HCT116 (cell line): ENCODE results near the gene CDH2. TPM values are rescaled to one million over a fixed set of nuclear protein-coding genes. Genes with fewer than 3 reads are reported as not detected.

ENCODE experiments used
- ATAC-seq: fragments of 200-7000 bp; cut with Tn5 transposase; 2 replicates; pipeline ENCODE4 v1.9.1; 2020; ENCODE audit warnings: mild to moderate bottlenecking, moderate library complexity
- BruUV-seq: library from RNA; stranded (reverse); fragments of 400-500 nt; replicated peaks from 2 replicates; lab custom pipeline; 2021; lab: Mats Ljungman, UMichigan
- CTCF ChIA-PET: fragments of 300-600 bp; sonication (Branson Sonifier 250); formaldehyde crosslinking; loops from one replicate; lab custom pipeline; 2021; ENCODE audit warnings: antibody characterized with exemption; lab: Charles Lee
- POLR2A ChIA-PET: fragments of 300-600, 350-600 bp; sonication (Branson Sonifier 250); formaldehyde crosslinking; loops from one replicate; lab custom pipeline; 2021; ENCODE audit warnings: antibody characterized with exemption; lab: Charles Lee
- RAD21 ChIA-PET, 2 experiments: fragments of 300-600 bp; sonication (Branson Sonifier 250); formaldehyde crosslinking; loops; one replicate each; lab custom pipeline; 2023; ENCODE audit warnings: low total read pairs in 2 of 2; ENCODE audit not compliant: uncharacterized antibody in 2 of 2, unreplicated experiment in 2 of 2, low non-redundant PET in 1 of 2; lab: Charles Lee
- DNase-seq: peaks from one replicate; pipeline ENCODE4 v3.0.0-alpha.2; 2010; ENCODE audit warnings: low read depth, low spot score
- H2AFZ ChIP-seq: fragments of 200-600 bp; shearing (Covaris generic), sonication (generic); 2 replicates; pipeline ENCODE4 v1.6.1; 2017; ENCODE audit warnings: low read depth, mixed run types, mixed read lengths, antibody characterized with exemption, low read length; ENCODE audit not compliant: poor library complexity, severe bottlenecking
- H3K27ac ChIP-seq: 2 replicates; pipeline ENCODE4 v1.5.1; 2012; ENCODE audit warnings: low read depth, low read length
- H3K27me3 ChIP-seq: fragments of 200-600 bp; sonication (generic); 2 replicates; pipeline ENCODE4 v1.6.1; 2016; ENCODE audit warnings: mixed run types, low read length, mixed read lengths; ENCODE audit not compliant: insufficient read depth
- H3K36me3 ChIP-seq, 2 experiments: fragments of 200-500 bp in 1 of 2; fragments of 200-600 bp in 1 of 2; sonication (Bioruptor generic) in 1 of 2; sonication (generic) in 1 of 2; 2 replicates each; pipeline versions ENCODE4 v1.5.1 to v1.6.1; 2014 to 2016; ENCODE audit warnings: low read length in 2 of 2, inconsistent platforms in 1 of 2, mixed read lengths in 1 of 2, mixed run types in 1 of 2; ENCODE audit not compliant: insufficient read depth in 2 of 2, control insufficient read depth in 1 of 2
- H3K4me1 ChIP-seq, 2 experiments: fragments of 200-600 bp in 1 of 2; sonication (generic) in 1 of 2; 2 replicates each; pipeline versions ENCODE4 v1.5.1 to v1.6.1; 2012 to 2017; ENCODE audit warnings: low read length in 2 of 2, inconsistent platforms in 1 of 2, mild to moderate bottlenecking in 1 of 2, mixed read lengths in 1 of 2, mixed run types in 1 of 2, moderate library complexity in 1 of 2; ENCODE audit not compliant: insufficient read depth in 2 of 2, control insufficient read depth in 1 of 2
- H3K4me2 ChIP-seq: fragments of 200-600 bp; sonication (generic); 2 replicates; pipeline ENCODE4 v1.6.1; 2017; ENCODE audit warnings: mixed run types, low read length, mixed read lengths
- H3K4me3 ChIP-seq, 2 experiments: fragments of 200-600 bp in 1 of 2; sonication (generic) in 1 of 2; replicated peaks in 1 of 2; 2 replicates each; pipeline ENCODE4 v1.5.1; 2011 to 2016; ENCODE audit warnings: low read length in 2 of 2, control low read depth in 1 of 2, low read depth in 1 of 2, mild to moderate bottlenecking in 1 of 2, mixed read lengths in 1 of 2, mixed run types in 1 of 2
- H3K79me2 ChIP-seq: fragments of 200-600 bp; sonication (generic); 2 replicates; pipeline ENCODE4 v1.6.1; 2017; ENCODE audit warnings: mild to moderate bottlenecking, mixed run types, low read length, moderate library complexity, mixed read lengths; ENCODE audit not compliant: insufficient read depth
- H3K9ac ChIP-seq: fragments of 200-600 bp; sonication (generic); 2 replicates; pipeline ENCODE4 v1.6.1; 2016; ENCODE audit warnings: low read length, mixed read lengths
- H3K9me2 ChIP-seq: fragments of 200-600 bp; sonication (generic), shearing (Covaris generic); 2 replicates; pipeline ENCODE4 v1.6.1; 2017; ENCODE audit warnings: mixed run types, mild to moderate bottlenecking, moderate library complexity; ENCODE audit not compliant: insufficient read depth
- H3K9me3 ChIP-seq, 2 experiments: fragments of 200-500 bp in 1 of 2; fragments of 200-600 bp in 1 of 2; sonication (Bioruptor generic) in 1 of 2; sonication (generic) in 1 of 2; 2 replicates each; pipeline ENCODE4 v1.6.1; 2014 to 2017; ENCODE audit warnings: low read length in 2 of 2, mixed read lengths in 2 of 2, inconsistent platforms in 1 of 2, low read depth in 1 of 2, mild to moderate bottlenecking in 1 of 2, mixed run types in 1 of 2, moderate library complexity in 1 of 2; ENCODE audit not compliant: control insufficient read depth in 1 of 2, insufficient read depth in 1 of 2
- H4K20me1 ChIP-seq: fragments of 200-600 bp; sonication (generic), shearing (Covaris generic); 2 replicates; pipeline ENCODE4 v1.6.1; 2017; ENCODE audit warnings: mixed run types, mild to moderate bottlenecking, moderate library complexity; ENCODE audit not compliant: insufficient read depth
- ATF3 ChIP-seq: IDR thresholded peaks from 2 replicates; pipeline ENCODE4 v1.6.1; 2012
- CBX3 ChIP-seq: IDR thresholded peaks from 2 replicates; pipeline ENCODE4 v1.6.1; 2012; ENCODE audit warnings: low read depth
- CTCF ChIP-seq, 3 experiments: fragments of 200-600 bp in 1 of 3; sonication (generic) in 1 of 3; IDR thresholded peaks in 2 of 3; conservative IDR thresholded peaks in 1 of 3; 2 replicates each; pipeline ENCODE4 v1.5.1; 2012 to 2017; ENCODE audit warnings: low read depth in 2 of 3, low read length in 2 of 3, antibody characterized with exemption in 1 of 3, borderline replicate concordance in 1 of 3, control low read depth in 1 of 3, mild to moderate bottlenecking in 1 of 3, mixed read lengths in 1 of 3, mixed run types in 1 of 3, moderate library complexity in 1 of 3; ENCODE audit not compliant: insufficient read depth in 1 of 3
- EGR1 ChIP-seq: IDR thresholded peaks from 2 replicates; pipeline ENCODE4 v1.6.1; 2012; ENCODE audit warnings: low read depth
- ELF1 ChIP-seq: IDR thresholded peaks from 2 replicates; pipeline ENCODE4 v1.6.1; 2012; ENCODE audit warnings: low read depth, borderline replicate concordance
- EZH2phosphoT487 ChIP-seq: fragments of 200-600 bp; IDR thresholded peaks from 2 replicates; pipeline ENCODE4 v1.6.1; 2018; ENCODE audit warnings: antibody characterized with exemption, borderline replicate concordance
- FOSL1 ChIP-seq: IDR thresholded peaks from 2 replicates; pipeline ENCODE4 v1.6.1; 2012; ENCODE audit warnings: low read depth
- MAX ChIP-seq: IDR thresholded peaks from 2 replicates; pipeline ENCODE4 v1.6.1; 2012
- POLR2AphosphoS5 ChIP-seq: IDR thresholded peaks from 2 replicates; pipeline ENCODE4 v1.6.1; 2011; ENCODE audit warnings: mild to moderate bottlenecking, low read depth, low read length, moderate library complexity
- SIN3A ChIP-seq: IDR thresholded peaks from 2 replicates; pipeline ENCODE4 v1.6.1; 2012; ENCODE audit warnings: low read depth
- TCF7L2 ChIP-seq: IDR thresholded peaks from 2 replicates; pipeline ENCODE4 v1.7.0; 2011; ENCODE audit warnings: borderline replicate concordance, inconsistent platforms; ENCODE audit not compliant: insufficient read depth, insufficient read length; ENCODE audit errors: extremely low read depth
- YY1 ChIP-seq: IDR thresholded peaks from 2 replicates; pipeline ENCODE4 v1.6.1; 2011; ENCODE audit warnings: low read length, low read depth, moderate library complexity, mild to moderate bottlenecking; ENCODE audit not compliant: insufficient replicate concordance; ENCODE audit errors: extremely low read depth
- ZNF274 ChIP-seq: fragments of 200-500 bp; sonication (Bioruptor generic); IDR thresholded peaks from 2 replicates; pipeline ENCODE4 v1.6.1; 2014; ENCODE audit warnings: mild to moderate bottlenecking, low read depth, low read length, inconsistent platforms
- intact Hi-C: fragments of 100-400 bp; cut with micrococcal nuclease; formaldehyde crosslinking; loops from 2 replicates; pipeline ENCODE4 v1.10.0; 2022
- total RNA-seq: library from RNA; stranded (reverse); gene quantifications from one replicate; pipeline ENCODE4 v1.2.1, GENCODE V29; 2021; ENCODE audit not compliant: unreplicated experiment

The CDH2 gene
- total RNA-seq, 1 experiment from 2014 or later = 0.15 TPM

- no peaks in the 10 kb centered on the region for H3K9me2 ChIP-seq
- H3K36me3 ChIP-seq = no peaks in the 10 kb centered on the region
- no peak for TF ChIP-seq MAX
- no peak for TF ChIP-seq TCF7L2
- TF ChIP-seq POLR2AphosphoS5 = no peak
- TF ChIP-seq YY1 = no peak
- TF ChIP-seq ELF1 = no peak
- TF ChIP-seq ATF3 = no peak
- no peak for TF ChIP-seq ZNF274
- no peak for TF ChIP-seq SIN3A
- no peaks in the 10 kb centered on the region for H3K4me1 ChIP-seq
- no peak overlapping the region for H3K4me2 ChIP-seq
- POLR2A ChIA-PET = no interaction called here
- H3K27ac ChIP-seq = no peak overlapping the region
- CTCF ChIA-PET = no interaction called here
- H3K79me2 ChIP-seq = no peaks in the 10 kb centered on the region
- ATAC-seq (no peak), DNase-seq (no peak)
- intact Hi-C loops = no loop called here
- no peak overlapping the region for H3K9ac ChIP-seq
- no peaks in the 10 kb centered on the region for H4K20me1 ChIP-seq
- H3K27me3 ChIP-seq = no peaks in the 10 kb centered on the region
- H3K9me3 ChIP-seq = no peaks in the 10 kb centered on the region; a peak in 1 of 4 replicates
- RAD21 ChIA-PET = no interaction called here
- no peak overlapping the region for H3K4me3 ChIP-seq
- no peak overlapping the region for H2AFZ ChIP-seq
- no TSS peak for BruUV-seq
Observed at GRCh38 chr18:28161608-28162599, 15.0 kb downstream of the CDH2 start.

- no peaks in the 10 kb centered on the region for H3K4me1 ChIP-seq
- no peaks in the 10 kb centered on the region for H3K79me2 ChIP-seq
- ChIA-PET RAD21 (no interaction called here), CTCF (no interaction called here), POLR2A (no interaction called here)
- no peaks in the 10 kb centered on the region for H3K36me3 ChIP-seq
- H3K27me3 ChIP-seq = no peaks in the 10 kb centered on the region
- no peak overlapping the region for H2AFZ ChIP-seq
- no peaks in the 10 kb centered on the region; a peak in 1 of 4 replicates for H3K9me3 ChIP-seq
- H3K9me2 ChIP-seq = no peaks in the 10 kb centered on the region
- H3K9ac ChIP-seq = no peak overlapping the region
- DNase-seq (no peak), ATAC-seq (no peak)
- BruUV-seq = no TSS peak
- no peak overlapping the region for H3K4me3 ChIP-seq
- no peak overlapping the region for H3K27ac ChIP-seq
- no peaks in the 10 kb centered on the region for H4K20me1 ChIP-seq
- no peak overlapping the region for H3K4me2 ChIP-seq
- intact Hi-C loops = no loop called here
- TF ChIP-seq FOSL1 (no peak), YY1 (no peak), ZNF274 (no peak), ATF3 (no peak), EZH2phosphoT487 (no peak), EGR1 (no peak), CTCF (IDR thresholded peaks at IDR 0.05 in 2 of 3, conservative IDR thresholded peaks at IDR 0.05 in 1 of 3; ENCODE audit: borderline replicate concordance in 1 of 3, insufficient read depth in 1 of 3, low read depth in 2 of 3, low read length in 2 of 3) (no peak), CBX3 (no peak)
Observed at GRCh38 chr18:28159055-28159454, 17.9 kb downstream of the CDH2 start.
